HCT116 (cell line): Measurements from ENCODE around the gene RPTOR. TPM values are rescaled to one million over a fixed set of nuclear protein-coding genes. Genes with fewer than 3 reads are reported as not detected.

Source experiments
- ATAC-seq: fragments of 200-7000 bp; cut with Tn5 transposase; 2 replicates; pipeline ENCODE4 v1.9.1; 2020; ENCODE audit warnings: mild to moderate bottlenecking, moderate library complexity
- BruUV-seq: library from RNA; stranded (reverse); fragments of 400-500 nt; replicated peaks from 2 replicates; lab custom pipeline; 2021; lab: Mats Ljungman, UMichigan
- CTCF ChIA-PET: fragments of 300-600 bp; sonication (Branson Sonifier 250); formaldehyde crosslinking; loops from one replicate; lab custom pipeline; 2021; ENCODE audit warnings: antibody characterized with exemption; lab: Charles Lee
- POLR2A ChIA-PET: fragments of 300-600, 350-600 bp; sonication (Branson Sonifier 250); formaldehyde crosslinking; loops from one replicate; lab custom pipeline; 2021; ENCODE audit warnings: antibody characterized with exemption; lab: Charles Lee
- RAD21 ChIA-PET, 2 experiments: fragments of 300-600 bp; sonication (Branson Sonifier 250); formaldehyde crosslinking; loops; one replicate each; lab custom pipeline; 2023; ENCODE audit warnings: low total read pairs in 2 of 2; ENCODE audit not compliant: uncharacterized antibody in 2 of 2, unreplicated experiment in 2 of 2, low non-redundant PET in 1 of 2; lab: Charles Lee
- DNase-seq: peaks from one replicate; pipeline ENCODE4 v3.0.0-alpha.2; 2010; ENCODE audit warnings: low read depth, low spot score
- H2AFZ ChIP-seq: fragments of 200-600 bp; shearing (Covaris generic), sonication (generic); 2 replicates; pipeline ENCODE4 v1.6.1; 2017; ENCODE audit warnings: low read depth, mixed run types, mixed read lengths, antibody characterized with exemption, low read length; ENCODE audit not compliant: poor library complexity, severe bottlenecking
- H3K27ac ChIP-seq: 2 replicates; pipeline ENCODE4 v1.5.1; 2012; ENCODE audit warnings: low read depth, low read length
- H3K27me3 ChIP-seq: fragments of 200-600 bp; sonication (generic); 2 replicates; pipeline ENCODE4 v1.6.1; 2016; ENCODE audit warnings: mixed run types, low read length, mixed read lengths; ENCODE audit not compliant: insufficient read depth
- H3K36me3 ChIP-seq, 2 experiments: fragments of 200-500 bp in 1 of 2; fragments of 200-600 bp in 1 of 2; sonication (Bioruptor generic) in 1 of 2; sonication (generic) in 1 of 2; 2 replicates each; pipeline versions ENCODE4 v1.5.1 to v1.6.1; 2014 to 2016; ENCODE audit warnings: low read length in 2 of 2, inconsistent platforms in 1 of 2, mixed read lengths in 1 of 2, mixed run types in 1 of 2; ENCODE audit not compliant: insufficient read depth in 2 of 2, control insufficient read depth in 1 of 2
- H3K4me1 ChIP-seq, 2 experiments: fragments of 200-600 bp in 1 of 2; sonication (generic) in 1 of 2; 2 replicates each; pipeline versions ENCODE4 v1.5.1 to v1.6.1; 2012 to 2017; ENCODE audit warnings: low read length in 2 of 2, inconsistent platforms in 1 of 2, mild to moderate bottlenecking in 1 of 2, mixed read lengths in 1 of 2, mixed run types in 1 of 2, moderate library complexity in 1 of 2; ENCODE audit not compliant: insufficient read depth in 2 of 2, control insufficient read depth in 1 of 2
- H3K4me2 ChIP-seq: fragments of 200-600 bp; sonication (generic); 2 replicates; pipeline ENCODE4 v1.6.1; 2017; ENCODE audit warnings: mixed run types, low read length, mixed read lengths
- H3K4me3 ChIP-seq, 2 experiments: fragments of 200-600 bp in 1 of 2; sonication (generic) in 1 of 2; replicated peaks in 1 of 2; 2 replicates each; pipeline ENCODE4 v1.5.1; 2011 to 2016; ENCODE audit warnings: low read length in 2 of 2, control low read depth in 1 of 2, low read depth in 1 of 2, mild to moderate bottlenecking in 1 of 2, mixed read lengths in 1 of 2, mixed run types in 1 of 2
- H3K79me2 ChIP-seq: fragments of 200-600 bp; sonication (generic); 2 replicates; pipeline ENCODE4 v1.6.1; 2017; ENCODE audit warnings: mild to moderate bottlenecking, mixed run types, low read length, moderate library complexity, mixed read lengths; ENCODE audit not compliant: insufficient read depth
- H3K9ac ChIP-seq: fragments of 200-600 bp; sonication (generic); 2 replicates; pipeline ENCODE4 v1.6.1; 2016; ENCODE audit warnings: low read length, mixed read lengths
- H3K9me2 ChIP-seq: fragments of 200-600 bp; sonication (generic), shearing (Covaris generic); 2 replicates; pipeline ENCODE4 v1.6.1; 2017; ENCODE audit warnings: mixed run types, mild to moderate bottlenecking, moderate library complexity; ENCODE audit not compliant: insufficient read depth
- H3K9me3 ChIP-seq, 2 experiments: fragments of 200-500 bp in 1 of 2; fragments of 200-600 bp in 1 of 2; sonication (Bioruptor generic) in 1 of 2; sonication (generic) in 1 of 2; 2 replicates each; pipeline ENCODE4 v1.6.1; 2014 to 2017; ENCODE audit warnings: low read length in 2 of 2, mixed read lengths in 2 of 2, inconsistent platforms in 1 of 2, low read depth in 1 of 2, mild to moderate bottlenecking in 1 of 2, mixed run types in 1 of 2, moderate library complexity in 1 of 2; ENCODE audit not compliant: control insufficient read depth in 1 of 2, insufficient read depth in 1 of 2
- H4K20me1 ChIP-seq: fragments of 200-600 bp; sonication (generic), shearing (Covaris generic); 2 replicates; pipeline ENCODE4 v1.6.1; 2017; ENCODE audit warnings: mixed run types, mild to moderate bottlenecking, moderate library complexity; ENCODE audit not compliant: insufficient read depth
- ATF3 ChIP-seq: IDR thresholded peaks from 2 replicates; pipeline ENCODE4 v1.6.1; 2012
- CBX3 ChIP-seq: IDR thresholded peaks from 2 replicates; pipeline ENCODE4 v1.6.1; 2012; ENCODE audit warnings: low read depth
- CEBPB ChIP-seq: IDR thresholded peaks from 2 replicates; pipeline ENCODE4 v1.6.1; 2012; ENCODE audit warnings: low read depth
- ELF1 ChIP-seq: IDR thresholded peaks from 2 replicates; pipeline ENCODE4 v1.6.1; 2012; ENCODE audit warnings: low read depth, borderline replicate concordance
- FOSL1 ChIP-seq: IDR thresholded peaks from 2 replicates; pipeline ENCODE4 v1.6.1; 2012; ENCODE audit warnings: low read depth
- MAX ChIP-seq: IDR thresholded peaks from 2 replicates; pipeline ENCODE4 v1.6.1; 2012
- POLR2AphosphoS5 ChIP-seq: IDR thresholded peaks from 2 replicates; pipeline ENCODE4 v1.6.1; 2011; ENCODE audit warnings: mild to moderate bottlenecking, low read depth, low read length, moderate library complexity
- RAD21 ChIP-seq: IDR thresholded peaks from 2 replicates; pipeline ENCODE4 v1.6.1; 2012; ENCODE audit warnings: low read depth, mild to moderate bottlenecking
- SP1 ChIP-seq: IDR thresholded peaks from 2 replicates; pipeline ENCODE4 v1.6.1; 2012; ENCODE audit warnings: low read depth
- TCF7L2 ChIP-seq: IDR thresholded peaks from 2 replicates; pipeline ENCODE4 v1.7.0; 2011; ENCODE audit warnings: borderline replicate concordance, inconsistent platforms; ENCODE audit not compliant: insufficient read depth, insufficient read length; ENCODE audit errors: extremely low read depth
- YY1 ChIP-seq: IDR thresholded peaks from 2 replicates; pipeline ENCODE4 v1.6.1; 2011; ENCODE audit warnings: low read length, low read depth, moderate library complexity, mild to moderate bottlenecking; ENCODE audit not compliant: insufficient replicate concordance; ENCODE audit errors: extremely low read depth
- ZBTB33 ChIP-seq: IDR thresholded peaks from 2 replicates; pipeline ENCODE4 v1.6.1; 2011; ENCODE audit warnings: mild to moderate bottlenecking, low read length, moderate library complexity; ENCODE audit not compliant: insufficient replicate concordance; ENCODE audit errors: extremely low read depth
- ZNF274 ChIP-seq: fragments of 200-500 bp; sonication (Bioruptor generic); IDR thresholded peaks from 2 replicates; pipeline ENCODE4 v1.6.1; 2014; ENCODE audit warnings: mild to moderate bottlenecking, low read depth, low read length, inconsistent platforms
- intact Hi-C: fragments of 100-400 bp; cut with micrococcal nuclease; formaldehyde crosslinking; loops from 2 replicates; pipeline ENCODE4 v1.10.0; 2022
- total RNA-seq: library from RNA; stranded (reverse); gene quantifications from one replicate; pipeline ENCODE4 v1.2.1, GENCODE V29; 2021; ENCODE audit not compliant: unreplicated experiment
- TF ChIP-seq, protein P1 (sequence below): IDR thresholded peaks from 2 replicates; pipeline ENCODE4 v1.6.1; 2012; ENCODE audit warnings: low read depth

RPTOR gene
- total RNA-seq, 1 experiment from 2014 or later = 69.5 TPM

- H2AFZ ChIP-seq = no peak overlapping the region
- H3K4me2 ChIP-seq = no peak overlapping the region
- H3K9ac ChIP-seq = no peak overlapping the region
- H3K4me1 ChIP-seq = no peaks in the 10 kb centered on the region
- TF ChIP-seq ZBTB33 = no peak
- TF ChIP-seq CBX3 = no peak
- H3K79me2 ChIP-seq = no peaks in the 10 kb centered on the region
- H4K20me1 ChIP-seq = no peaks in the 10 kb centered on the region
- H3K9me2 ChIP-seq = no peaks in the 10 kb centered on the region
- ChIA-PET POLR2A (no interaction called here), CTCF (no interaction called here), RAD21 (no interaction called here)
- no peak for ATAC-seq
- H3K36me3 ChIP-seq = peaks cover 0 to 10% of the 10 kb centered on the region in 2 experiments; a peak in 2 of 4 replicates
- H3K9me3 ChIP-seq = no peaks in the 10 kb centered on the region
- intact Hi-C loops = no loop called here
- BruUV-seq = no TSS peak
- no peak overlapping the region for H3K27ac ChIP-seq
- H3K27me3 ChIP-seq = no peaks in the 10 kb centered on the region
- no peak overlapping the region for H3K4me3 ChIP-seq
- no peak for DNase-seq
Observed at GRCh38 chr17:80745183-80745582, 200.5 kb downstream of the RPTOR start.

- DNase-seq (no peak), ATAC-seq (no peak)
- no TSS peak for BruUV-seq
- H3K27ac ChIP-seq = no peak overlapping the region
- H3K79me2 ChIP-seq = 0 out of 2 replicates have a peak, but pooled peaks cover 4% of the 10 kb centered on the region
- no peaks in the 10 kb centered on the region for H3K9me2 ChIP-seq
- no peak overlapping the region for H3K4me3 ChIP-seq
- ChIA-PET RAD21 (no interaction called here), CTCF (no interaction called here), POLR2A (no interaction called here)
- intact Hi-C loops = no loop called here
- H3K36me3 ChIP-seq = peaks cover 0 to 7% of the 10 kb centered on the region in 2 experiments; a peak in 2 of 4 replicates
- no peaks in the 10 kb centered on the region for H3K4me1 ChIP-seq
- no peak overlapping the region for H3K9ac ChIP-seq
- H3K9me3 ChIP-seq = no peaks in the 10 kb centered on the region
- H2AFZ ChIP-seq = no peak overlapping the region
- H4K20me1 ChIP-seq = no peaks in the 10 kb centered on the region
- H3K4me2 ChIP-seq = no peak overlapping the region
- H3K27me3 ChIP-seq = no peaks in the 10 kb centered on the region
- TF ChIP-seq ATF3 (no peak), SP1 (no peak), CEBPB (no peak), CBX3 (no peak), MAX (no peak), ELF1 (no peak), RAD21 (no peak), ZNF274 (no peak), POLR2AphosphoS5 (no peak), YY1 (no peak), FOSL1 (no peak), TCF7L2 (no peak)
- TF ChIP-seq, protein P1, sequence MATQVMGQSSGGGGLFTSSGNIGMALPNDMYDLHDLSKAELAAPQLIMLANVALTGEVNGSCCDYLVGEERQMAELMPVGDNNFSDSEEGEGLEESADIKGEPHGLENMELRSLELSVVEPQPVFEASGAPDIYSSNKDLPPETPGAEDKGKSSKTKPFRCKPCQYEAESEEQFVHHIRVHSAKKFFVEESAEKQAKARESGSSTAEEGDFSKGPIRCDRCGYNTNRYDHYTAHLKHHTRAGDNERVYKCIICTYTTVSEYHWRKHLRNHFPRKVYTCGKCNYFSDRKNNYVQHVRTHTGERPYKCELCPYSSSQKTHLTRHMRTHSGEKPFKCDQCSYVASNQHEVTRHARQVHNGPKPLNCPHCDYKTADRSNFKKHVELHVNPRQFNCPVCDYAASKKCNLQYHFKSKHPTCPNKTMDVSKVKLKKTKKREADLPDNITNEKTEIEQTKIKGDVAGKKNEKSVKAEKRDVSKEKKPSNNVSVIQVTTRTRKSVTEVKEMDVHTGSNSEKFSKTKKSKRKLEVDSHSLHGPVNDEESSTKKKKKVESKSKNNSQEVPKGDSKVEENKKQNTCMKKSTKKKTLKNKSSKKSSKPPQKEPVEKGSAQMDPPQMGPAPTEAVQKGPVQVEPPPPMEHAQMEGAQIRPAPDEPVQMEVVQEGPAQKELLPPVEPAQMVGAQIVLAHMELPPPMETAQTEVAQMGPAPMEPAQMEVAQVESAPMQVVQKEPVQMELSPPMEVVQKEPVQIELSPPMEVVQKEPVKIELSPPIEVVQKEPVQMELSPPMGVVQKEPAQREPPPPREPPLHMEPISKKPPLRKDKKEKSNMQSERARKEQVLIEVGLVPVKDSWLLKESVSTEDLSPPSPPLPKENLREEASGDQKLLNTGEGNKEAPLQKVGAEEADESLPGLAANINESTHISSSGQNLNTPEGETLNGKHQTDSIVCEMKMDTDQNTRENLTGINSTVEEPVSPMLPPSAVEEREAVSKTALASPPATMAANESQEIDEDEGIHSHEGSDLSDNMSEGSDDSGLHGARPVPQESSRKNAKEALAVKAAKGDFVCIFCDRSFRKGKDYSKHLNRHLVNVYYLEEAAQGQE = no peak
Observed at GRCh38 chr17:80746262-80746935, 201.8 kb downstream of the RPTOR start.
